Left ventricle myocardium superior (tissue), 1 donor: Measurements from ENCODE around the gene RNF5. TPM values are rescaled to one million over a fixed set of nuclear protein-coding genes. Genes with fewer than 3 reads are reported as not detected.
"Not testable (repeated sequence)": the region's sequence is repeated elsewhere in the genome, so short reads cannot be mapped to it uniquely, and the experiment has no call there.

ENCODE experiments used
- ATAC-seq: fragments of 200-7000 bp; cut with Tn5 transposase; one replicate; pipeline ENCODE4 v1.9.1; 2020; ENCODE audit warnings: mild to moderate bottlenecking, moderate library complexity
- DNase-seq: peaks from one replicate; pipeline ENCODE4 v3.0.0-alpha.2; 2020
- intact Hi-C: fragments of 100-400 bp; cut with micrococcal nuclease; formaldehyde crosslinking; loops from one replicate; pipeline ENCODE4 v1.11.0; 2022
- long read RNA-seq: library from polyadenylated mRNA; unstranded; transcript quantifications from one replicate; pipeline ENCODE4 v2.0.0, GENCODE V29; 2021
- total RNA-seq: library from RNA; stranded (reverse); fragmentation: NEBNext Ultra II Directional; extraction: Animal tissue kit (Norgen Biotek cat#: 25700); gene quantifications from one replicate; pipeline ENCODE4 v1.2.1, GENCODE V29; 2021
- donor health status: DM: no; HTN: yes; CAD: no; lungs with severe emphysema.

RNF5 gene
- 94.1 TPM for total RNA-seq
- long read RNA-seq, partial matches to known transcripts: 11 of 12 reads
- long read RNA-seq, other reads (novel, unspliced or antisense): 1 of 12 reads

- ATAC-seq (peak; percentile 84), DNase-seq (peak; percentile 94)
- intact Hi-C loops: loop anchor here (10.0 kb wide), 1 partner anchor 53 kb away; the partner anchor contains the start of gene ATF6B
These were observed at the start of gene RNF5 for GRCh38 chr6:32177788-32178546. TSS of gene RNF5 (plus strand) at chr6:32178405. CDS start at chr6:32178512, 107 bp downstream.

- ATAC-seq: no peak
- intact Hi-C loops: loop anchor here (10.0 kb wide), 1 partner anchor 46 kb away; the partner anchor contains the start of genes AGPAT1 and RNF5
- no peak for DNase-seq
These were observed 49.4 kb upstream of the RNF5 start for GRCh38 chr6:32128751-32129296.

GRCh38 chr6:32129297-32130088, 48.7 kb upstream of the RNF5 start:
- ATAC-seq: peak; percentile 61
- no peak for DNase-seq
- intact Hi-C loops: loop anchor here (10.0 kb wide), 1 partner anchor 45 kb away; the partner anchor contains the start of genes AGPAT1 and RNF5

- intact Hi-C loops: no loop called here
- DNase-seq (no peak), ATAC-seq (no peak)
These were observed 46.7 kb upstream of the RNF5 start for GRCh38 chr6:32131439-32131948.

GRCh38 chr6:32132110-32132509, 46.1 kb upstream of the RNF5 start:
- ATAC-seq: no peak
- DNase-seq: no peak
- intact Hi-C loops: no loop called here

GRCh38 chr6:32133786-32134185, 44.4 kb upstream of the RNF5 start:
- DNase-seq (no peak), ATAC-seq (no peak)
- intact Hi-C loops: no loop called here

- intact Hi-C loops: no loop called here
- DNase-seq: no peak
These were observed 40.8 kb upstream of the RNF5 start for GRCh38 chr6:32137454-32137853.

GRCh38 chr6:32139590-32139989, 38.6 kb upstream of the RNF5 start:
- no peak for DNase-seq
- intact Hi-C loops: no loop called here
- ATAC-seq: no peak

More at GRCh38 chr6:32137454-32137853, 40.8 kb upstream of the RNF5 start:
- ATAC-seq: no peak

- DNase-seq: no peak
- intact Hi-C loops: no loop called here
- no peak for ATAC-seq
These were observed 37.7 kb upstream of the RNF5 start for GRCh38 chr6:32140420-32141046.

GRCh38 chr6:32144238-32144637, 34.0 kb upstream of the RNF5 start:
- ATAC-seq, DNase-seq, intact Hi-C loops: not testable (repeated sequence)

- DNase-seq (no peak), ATAC-seq (no peak)
- intact Hi-C loops: no loop called here
These were observed 31.9 kb upstream of the RNF5 start for GRCh38 chr6:32146287-32146686.

- ATAC-seq: no peak
- intact Hi-C loops: no loop called here
- DNase-seq: no peak
These were observed 31.5 kb upstream of the RNF5 start for GRCh38 chr6:32146687-32147086.

- ATAC-seq (no peak), DNase-seq (no peak)
- intact Hi-C loops: no loop called here
These were observed 30.6 kb upstream of the RNF5 start for GRCh38 chr6:32147401-32148132.

GRCh38 chr6:32148289-32149091, 29.7 kb upstream of the RNF5 start:
- intact Hi-C loops: no loop called here
- DNase-seq (peak; percentile 76), ATAC-seq (peak; percentile 39)

- intact Hi-C loops: no loop called here
- no peak for ATAC-seq
These were observed 29.0 kb upstream of the RNF5 start for GRCh38 chr6:32149092-32149755.

GRCh38 chr6:32149932-32150870, 28.0 kb upstream of the RNF5 start:
- intact Hi-C loops: no loop called here
- ATAC-seq (no peak), DNase-seq (no peak)

More at GRCh38 chr6:32149092-32149755, 29.0 kb upstream of the RNF5 start:
- no peak for DNase-seq
